Measurements from ENCODE around the gene ZNF385B.

Gene ZNF385B

DNA sequence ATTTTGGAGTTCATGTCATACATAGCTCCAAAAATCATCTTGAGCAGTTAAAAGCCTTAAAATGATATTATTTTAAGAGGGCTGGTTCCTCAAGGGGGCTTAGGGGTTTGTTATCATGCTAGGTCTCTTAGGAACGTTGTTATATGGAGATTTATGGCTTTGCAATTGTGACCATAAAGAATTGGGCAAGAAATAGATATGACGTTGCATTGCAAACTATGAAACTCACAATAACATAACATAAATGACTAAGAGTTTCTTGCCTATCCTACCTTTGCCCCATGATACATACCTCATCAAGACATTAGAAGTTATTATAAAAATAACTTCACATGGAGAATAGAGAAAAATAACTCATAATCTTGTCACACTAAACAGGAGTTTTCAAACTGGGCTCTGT lies 390.4 kb downstream of the ZNF385B start:
- H3K27me3 ChIP-seq (replicated peaks; ENCODE audit: control insufficient read depth, insufficient read depth, low read length) = no peaks in the 10 kb centered on the region
- no peak for DNase-seq (ENCODE audit: extremely low read depth, insufficient read length)
- TF ChIP-seq, protein P1, sequence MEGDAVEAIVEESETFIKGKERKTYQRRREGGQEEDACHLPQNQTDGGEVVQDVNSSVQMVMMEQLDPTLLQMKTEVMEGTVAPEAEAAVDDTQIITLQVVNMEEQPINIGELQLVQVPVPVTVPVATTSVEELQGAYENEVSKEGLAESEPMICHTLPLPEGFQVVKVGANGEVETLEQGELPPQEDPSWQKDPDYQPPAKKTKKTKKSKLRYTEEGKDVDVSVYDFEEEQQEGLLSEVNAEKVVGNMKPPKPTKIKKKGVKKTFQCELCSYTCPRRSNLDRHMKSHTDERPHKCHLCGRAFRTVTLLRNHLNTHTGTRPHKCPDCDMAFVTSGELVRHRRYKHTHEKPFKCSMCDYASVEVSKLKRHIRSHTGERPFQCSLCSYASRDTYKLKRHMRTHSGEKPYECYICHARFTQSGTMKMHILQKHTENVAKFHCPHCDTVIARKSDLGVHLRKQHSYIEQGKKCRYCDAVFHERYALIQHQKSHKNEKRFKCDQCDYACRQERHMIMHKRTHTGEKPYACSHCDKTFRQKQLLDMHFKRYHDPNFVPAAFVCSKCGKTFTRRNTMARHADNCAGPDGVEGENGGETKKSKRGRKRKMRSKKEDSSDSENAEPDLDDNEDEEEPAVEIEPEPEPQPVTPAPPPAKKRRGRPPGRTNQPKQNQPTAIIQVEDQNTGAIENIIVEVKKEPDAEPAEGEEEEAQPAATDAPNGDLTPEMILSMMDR (IDR thresholded peaks at IDR 0.05; ENCODE audit: insufficient read depth, low read length, poor library complexity, severe bottlenecking) = no peak
- no peaks in the 10 kb centered on the region for H3K36me3 ChIP-seq (ENCODE audit: control insufficient read depth, insufficient read depth, low read length)
- H3K4me3 ChIP-seq (replicated peaks; ENCODE audit: low read depth, low read length) = no peak overlapping the region

DNA sequence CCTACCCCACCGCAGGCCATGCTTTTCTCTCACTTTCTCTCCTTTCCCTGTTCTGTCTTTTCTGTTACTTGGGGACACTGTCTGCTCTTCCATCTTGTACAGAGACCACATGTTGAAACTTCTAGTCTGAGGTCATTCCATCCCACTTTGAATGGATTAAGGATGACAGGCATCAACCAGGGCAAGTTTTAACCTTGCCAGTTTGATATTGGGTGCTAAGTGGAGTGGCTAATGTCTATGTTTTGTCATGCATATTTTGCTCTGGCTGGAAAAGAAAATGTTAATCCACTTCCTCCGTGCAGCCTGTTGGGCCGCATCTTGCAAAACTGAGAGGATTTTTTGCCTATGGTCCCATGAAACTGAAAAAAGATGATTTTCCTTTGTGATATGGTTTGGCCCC lies 391.3 kb downstream of the ZNF385B start:
- TF ChIP-seq, protein P1 (IDR thresholded peaks at IDR 0.05; ENCODE audit: insufficient read depth, low read length, poor library complexity, severe bottlenecking) = no peak
- Histone ChIP-seq H3K36me3 (ENCODE audit: control insufficient read depth, insufficient read depth, low read length) (no peaks in the 10 kb centered on the region), H3K4me3 (replicated peaks; ENCODE audit: low read depth, low read length) (no peak overlapping the region), H3K27me3 (replicated peaks; ENCODE audit: control insufficient read depth, insufficient read depth, low read length) (no peaks in the 10 kb centered on the region)
- no peak for DNase-seq (ENCODE audit: extremely low read depth, insufficient read length)

DNA sequence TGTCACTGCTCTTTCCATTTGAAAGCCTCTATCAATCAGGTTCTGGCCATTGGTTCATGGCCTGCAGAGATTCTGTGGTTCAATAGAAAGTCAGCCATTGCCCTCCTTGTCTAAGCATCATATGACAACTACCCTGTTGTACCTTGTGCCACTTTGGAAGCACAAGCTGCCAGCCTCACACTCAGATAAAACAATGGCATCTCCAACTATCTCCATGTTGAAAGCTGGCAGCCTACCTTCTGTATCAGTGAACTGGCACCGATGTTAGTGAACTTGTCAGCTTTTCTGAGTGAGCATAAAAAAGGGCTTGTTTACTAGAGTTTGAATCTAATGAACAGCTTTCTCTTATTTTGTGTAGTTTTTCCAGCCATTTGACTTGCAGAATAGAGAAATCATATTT lies 393.5 kb downstream of the ZNF385B start:
- no peaks in the 10 kb centered on the region for H3K27me3 ChIP-seq (replicated peaks; ENCODE audit: control insufficient read depth, insufficient read depth, low read length)
- no peak overlapping the region for H3K4me3 ChIP-seq (replicated peaks; ENCODE audit: low read depth, low read length)
- H3K36me3 ChIP-seq (ENCODE audit: control insufficient read depth, insufficient read depth, low read length) = no peaks in the 10 kb centered on the region
- TF ChIP-seq, protein P1 (IDR thresholded peaks at IDR 0.05; ENCODE audit: insufficient read depth, low read length, poor library complexity, severe bottlenecking) = no peak
- no peak for DNase-seq (ENCODE audit: extremely low read depth, insufficient read length)

DNA sequence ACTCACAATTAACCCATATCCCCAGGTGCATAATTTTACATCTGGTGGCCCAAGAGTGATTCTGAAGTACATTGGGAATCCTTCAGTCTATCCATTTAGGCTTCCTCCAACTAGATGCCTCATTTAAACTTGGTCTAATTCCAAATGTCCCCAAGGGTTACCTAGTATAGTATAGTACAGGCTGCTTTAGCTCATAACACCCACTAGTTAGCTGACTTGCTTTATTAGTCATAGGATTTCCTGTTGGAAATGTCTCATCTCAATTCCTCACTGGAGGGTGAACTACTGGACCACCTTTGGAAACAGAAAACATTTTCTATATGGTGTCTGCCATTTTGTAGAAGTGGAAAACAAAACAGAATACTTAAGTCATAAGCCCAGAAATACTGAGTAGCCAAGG lies 394.3 kb downstream of the ZNF385B start:
- Histone ChIP-seq H3K4me3 (replicated peaks; ENCODE audit: low read depth, low read length) (no peak overlapping the region), H3K36me3 (ENCODE audit: control insufficient read depth, insufficient read depth, low read length) (no peaks in the 10 kb centered on the region), H3K27me3 (replicated peaks; ENCODE audit: control insufficient read depth, insufficient read depth, low read length) (no peaks in the 10 kb centered on the region)
- TF ChIP-seq, protein P1 (IDR thresholded peaks at IDR 0.05; ENCODE audit: insufficient read depth, low read length, poor library complexity, severe bottlenecking) = no peak
- no peak for DNase-seq (ENCODE audit: extremely low read depth, insufficient read length)

DNA sequence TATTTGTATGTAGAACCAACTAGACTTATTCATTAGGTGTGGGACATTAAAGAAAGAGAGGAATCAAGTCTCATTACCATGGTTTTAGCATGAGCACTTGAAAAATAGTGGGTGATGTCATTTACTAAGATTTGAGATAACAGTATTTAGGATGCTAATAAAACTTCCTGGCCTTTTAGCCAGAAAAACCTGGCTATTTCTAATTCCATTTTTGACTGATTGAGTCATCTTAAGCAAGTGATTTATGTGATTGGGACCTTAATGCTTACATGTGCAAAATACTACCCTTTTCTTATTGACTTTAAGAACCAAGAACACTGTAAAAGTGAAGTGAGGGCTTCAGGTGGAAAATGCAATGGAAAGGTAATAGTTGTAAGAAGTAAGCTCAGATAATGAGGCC lies 400.0 kb downstream of the ZNF385B start:
- Histone ChIP-seq H3K27me3 (replicated peaks; ENCODE audit: control insufficient read depth, insufficient read depth, low read length) (no peaks in the 10 kb centered on the region), H3K4me3 (replicated peaks; ENCODE audit: low read depth, low read length) (no peak overlapping the region), H3K36me3 (ENCODE audit: control insufficient read depth, insufficient read depth, low read length) (no peaks in the 10 kb centered on the region)
- TF ChIP-seq, protein P1 (IDR thresholded peaks at IDR 0.05; ENCODE audit: insufficient read depth, low read length, poor library complexity, severe bottlenecking) = no peak
- no peak for DNase-seq (ENCODE audit: extremely low read depth, insufficient read length)
